ENCODE data around the gene PALD1.

The PALD1 gene

DNA sequence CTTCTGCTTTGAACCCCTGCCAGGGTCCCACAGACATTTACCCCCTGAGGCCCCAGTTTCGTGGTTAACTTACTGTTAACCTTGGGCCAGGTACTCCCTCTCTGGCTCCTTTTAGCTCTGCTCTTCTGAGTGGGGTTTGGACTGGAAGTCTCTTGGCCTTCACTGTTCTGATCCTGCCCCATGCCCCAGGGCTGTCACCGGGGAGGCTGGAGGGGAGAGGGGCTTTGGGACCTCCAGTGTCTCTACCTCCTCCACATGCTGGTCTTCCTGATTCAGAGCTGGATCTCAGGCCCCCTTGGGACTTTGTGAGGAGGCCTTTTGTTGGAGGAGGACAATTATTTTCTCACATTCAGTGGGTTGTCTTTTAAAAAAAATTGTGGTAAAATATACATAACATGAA lies 12.7 kb upstream of the PALD1 start:
- no peak overlapping the region for H3K27ac ChIP-seq
- DNase-seq (ENCODE audit: low spot score): no peak
- no peak overlapping the region for H3K4me3 ChIP-seq
- TF ChIP-seq, protein P1, sequence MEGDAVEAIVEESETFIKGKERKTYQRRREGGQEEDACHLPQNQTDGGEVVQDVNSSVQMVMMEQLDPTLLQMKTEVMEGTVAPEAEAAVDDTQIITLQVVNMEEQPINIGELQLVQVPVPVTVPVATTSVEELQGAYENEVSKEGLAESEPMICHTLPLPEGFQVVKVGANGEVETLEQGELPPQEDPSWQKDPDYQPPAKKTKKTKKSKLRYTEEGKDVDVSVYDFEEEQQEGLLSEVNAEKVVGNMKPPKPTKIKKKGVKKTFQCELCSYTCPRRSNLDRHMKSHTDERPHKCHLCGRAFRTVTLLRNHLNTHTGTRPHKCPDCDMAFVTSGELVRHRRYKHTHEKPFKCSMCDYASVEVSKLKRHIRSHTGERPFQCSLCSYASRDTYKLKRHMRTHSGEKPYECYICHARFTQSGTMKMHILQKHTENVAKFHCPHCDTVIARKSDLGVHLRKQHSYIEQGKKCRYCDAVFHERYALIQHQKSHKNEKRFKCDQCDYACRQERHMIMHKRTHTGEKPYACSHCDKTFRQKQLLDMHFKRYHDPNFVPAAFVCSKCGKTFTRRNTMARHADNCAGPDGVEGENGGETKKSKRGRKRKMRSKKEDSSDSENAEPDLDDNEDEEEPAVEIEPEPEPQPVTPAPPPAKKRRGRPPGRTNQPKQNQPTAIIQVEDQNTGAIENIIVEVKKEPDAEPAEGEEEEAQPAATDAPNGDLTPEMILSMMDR (IDR thresholded peaks at IDR 0.05): no peak

DNA sequence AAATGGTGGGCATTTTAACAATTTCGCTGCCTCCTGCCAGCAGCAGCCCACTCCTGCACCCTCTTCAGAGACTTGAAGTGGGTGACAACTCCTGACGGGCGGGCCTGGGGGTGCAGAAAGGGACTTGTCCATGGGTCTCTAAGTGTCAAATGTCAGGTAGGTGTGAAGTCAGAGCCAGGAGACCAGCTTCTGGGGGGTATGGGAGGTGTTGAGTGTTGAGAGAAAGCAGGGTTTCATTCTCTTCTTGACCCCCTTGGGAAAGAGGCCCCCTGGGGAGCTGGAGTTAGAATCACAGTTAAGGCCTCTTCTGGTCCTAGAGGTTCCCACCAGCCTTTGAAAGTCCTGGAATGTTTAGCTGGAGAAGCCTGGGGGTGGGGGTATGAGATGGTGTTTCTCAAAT lies 11.6 kb upstream of the PALD1 start:
- TF ChIP-seq, protein P1 (IDR thresholded peaks at IDR 0.05): no peak
- no peak overlapping the region for H3K4me3 ChIP-seq
- DNase-seq (ENCODE audit: low spot score): no peak
- H3K27ac ChIP-seq: no peak overlapping the region

DNA sequence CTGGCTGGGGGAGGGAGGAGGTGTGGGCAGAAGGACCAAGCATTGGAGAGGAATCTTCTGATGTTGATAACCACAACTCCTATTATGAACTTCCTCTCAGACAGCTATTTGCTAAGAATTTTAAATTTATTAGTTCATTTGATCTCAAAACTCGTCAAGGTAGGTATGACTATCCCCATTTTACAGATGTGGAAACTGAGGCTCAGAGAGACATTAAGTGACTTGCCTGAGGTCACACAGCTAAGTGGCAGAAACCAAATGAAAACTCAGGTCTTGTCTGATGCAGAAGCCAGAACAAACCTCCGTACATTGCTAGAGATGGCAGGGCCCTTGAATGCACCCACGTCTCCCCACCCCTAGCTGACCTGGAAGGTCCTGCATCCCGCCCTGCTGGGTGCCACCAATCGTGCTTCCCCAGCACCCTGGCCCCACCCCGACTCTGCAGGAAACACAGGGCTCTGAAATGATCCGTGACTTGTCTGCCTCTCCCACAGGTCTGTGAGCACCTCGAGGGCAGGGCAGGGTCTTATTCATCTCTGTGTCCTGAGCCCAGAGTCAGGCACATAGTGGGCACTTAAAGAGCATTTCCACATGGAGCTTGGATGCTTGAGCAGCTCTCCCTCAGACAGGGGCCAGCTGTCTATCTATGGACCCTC lies 5.6 kb upstream of the PALD1 start:
- H3K4me3 ChIP-seq: no peak overlapping the region
- TF ChIP-seq, protein P1 (IDR thresholded peaks at IDR 0.05): no peak
- no peak for DNase-seq (ENCODE audit: low spot score)
- H3K27ac ChIP-seq: no peak overlapping the region

DNA sequence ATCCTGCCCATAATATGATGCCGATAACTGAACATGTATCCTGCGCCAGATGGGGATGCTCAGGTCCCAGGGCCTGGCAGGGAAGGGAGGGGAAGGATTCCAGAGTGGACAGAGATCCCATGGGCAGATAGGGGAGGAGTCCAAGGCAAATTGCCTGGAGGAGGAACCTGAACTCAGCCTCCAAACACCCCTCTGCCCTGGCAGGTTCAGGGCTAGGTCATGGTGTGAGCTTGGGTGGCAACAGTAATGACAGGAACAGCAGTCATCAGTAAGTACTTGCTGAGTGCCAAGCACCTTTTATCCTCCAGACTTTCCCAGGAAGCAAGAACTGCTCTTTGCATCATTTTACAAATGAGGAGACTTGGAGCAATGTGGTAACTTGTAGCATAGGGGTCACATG lies 3.8 kb upstream of the PALD1 start:
- TF ChIP-seq, protein P1 (IDR thresholded peaks at IDR 0.05): no peak
- no peak overlapping the region for H3K4me3 ChIP-seq
- DNase-seq (ENCODE audit: low spot score): no peak
- H3K27ac ChIP-seq: no peak overlapping the region

DNA sequence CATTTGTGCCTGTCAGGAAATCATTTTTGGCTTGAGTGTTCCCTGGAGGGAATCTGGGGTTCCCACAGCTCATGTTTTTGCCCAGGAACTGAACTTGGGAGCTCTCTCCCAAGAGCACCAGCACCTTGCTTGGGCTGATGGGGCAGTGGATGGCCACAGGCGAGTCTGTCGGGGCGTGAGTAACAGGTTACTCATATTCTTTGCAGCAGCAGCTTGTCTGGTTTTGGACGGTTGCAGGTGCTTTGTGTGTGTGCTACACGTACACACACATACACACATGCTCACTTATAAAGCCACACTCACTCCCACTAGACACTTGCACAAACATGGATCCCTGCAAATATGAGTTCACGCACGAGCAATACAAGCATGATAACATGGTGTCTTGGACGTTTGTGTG lies 2.9 kb upstream of the PALD1 start:
- Histone ChIP-seq H3K27ac (no peak overlapping the region), H3K4me3 (no peak overlapping the region)
- TF ChIP-seq, protein P1 (IDR thresholded peaks at IDR 0.05): no peak
- DNase-seq (ENCODE audit: low spot score): no peak

DNA sequence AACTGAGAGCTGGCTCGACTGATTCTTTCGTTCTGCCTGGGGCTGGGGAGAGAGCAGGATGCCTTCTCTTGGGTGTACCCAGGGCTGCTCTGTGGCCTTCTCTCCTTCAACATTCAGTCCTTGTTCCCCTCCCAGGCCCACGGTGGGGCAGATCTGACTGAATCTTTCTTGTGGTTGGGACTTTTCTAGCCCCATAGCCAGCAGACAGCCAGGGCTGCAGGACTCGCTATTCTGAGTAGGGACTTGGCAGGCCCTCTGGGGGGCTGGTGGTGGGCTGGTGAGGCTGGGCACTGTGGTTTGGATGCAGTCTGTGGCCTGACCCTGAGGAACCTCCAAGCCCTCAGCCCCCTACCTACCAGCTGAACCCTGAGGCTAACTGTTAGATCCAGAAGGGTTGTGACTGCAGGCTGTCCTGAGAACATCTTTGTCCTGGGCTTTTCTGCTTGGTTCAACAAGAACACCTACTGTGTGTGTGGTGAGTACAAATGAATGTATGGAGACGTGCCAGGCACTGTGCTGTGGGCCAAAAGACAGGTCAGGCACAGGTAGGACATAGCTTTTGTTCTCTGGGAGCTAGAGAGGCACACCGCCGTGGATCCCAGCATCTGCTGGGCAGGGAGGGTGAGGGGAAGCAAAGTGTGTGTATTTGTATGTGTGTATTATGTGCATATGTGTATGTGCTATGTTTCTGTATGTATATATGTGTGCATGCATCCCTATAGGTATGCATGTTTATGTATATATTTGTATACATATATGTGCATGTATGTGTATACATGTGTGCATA lies 2.1 kb upstream of the PALD1 start:
- TF ChIP-seq, protein P1 (IDR thresholded peaks at IDR 0.05): no peak
- Histone ChIP-seq H3K27ac (no peak overlapping the region), H3K4me3 (no peak overlapping the region)
- no peak for DNase-seq (ENCODE audit: low spot score)

DNA sequence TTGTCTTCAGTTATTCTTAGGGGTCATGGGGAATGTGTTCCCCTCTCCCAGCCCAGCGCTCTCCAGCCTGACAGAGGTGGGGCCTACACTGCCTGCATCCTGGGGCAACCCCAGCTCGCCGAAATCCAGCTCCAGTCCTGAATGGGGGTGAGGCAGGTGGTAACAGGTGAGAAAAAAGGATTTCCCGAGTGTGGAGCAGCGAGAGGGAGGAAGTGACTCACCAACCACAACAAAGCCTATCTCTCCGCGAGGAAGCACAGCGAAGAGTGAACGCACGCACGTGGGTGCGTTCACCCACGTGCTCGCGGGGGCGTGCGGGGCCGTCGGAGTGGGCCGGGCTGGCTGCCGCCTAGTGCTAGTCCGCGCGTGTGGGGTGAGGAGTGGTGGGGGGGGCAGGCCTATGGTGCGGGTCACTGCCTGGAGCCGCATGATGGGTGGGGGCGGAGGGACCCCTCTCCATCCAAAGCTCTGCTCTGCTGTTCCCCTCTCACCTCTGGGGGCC lies 855 bp upstream of the PALD1 start:
- peak overlapping the region; percentile 97 for H3K4me3 ChIP-seq
- peak overlapping the region; percentile 81 to 94 for H3K27ac ChIP-seq
- no peak for DNase-seq (ENCODE audit: low spot score)
- TF ChIP-seq, protein P1 (IDR thresholded peaks at IDR 0.05): no peak

Measured in coronary artery (tissue), 2 donors.